HCT116 (cell line): Measurements from ENCODE around the gene STARD7. TPM values are rescaled to one million over a fixed set of nuclear protein-coding genes. Genes with fewer than 3 reads are reported as not detected.

Experiments
- ATAC-seq: fragments of 200-7000 bp; cut with Tn5 transposase; 2 replicates; pipeline ENCODE4 v1.9.1; 2020; ENCODE audit warnings: mild to moderate bottlenecking, moderate library complexity
- BruUV-seq: library from RNA; stranded (reverse); fragments of 400-500 nt; replicated peaks from 2 replicates; lab custom pipeline; 2021; lab: Mats Ljungman, UMichigan
- CTCF ChIA-PET: fragments of 300-600 bp; sonication (Branson Sonifier 250); formaldehyde crosslinking; loops from one replicate; lab custom pipeline; 2021; ENCODE audit warnings: antibody characterized with exemption; lab: Charles Lee
- POLR2A ChIA-PET: fragments of 300-600, 350-600 bp; sonication (Branson Sonifier 250); formaldehyde crosslinking; loops from one replicate; lab custom pipeline; 2021; ENCODE audit warnings: antibody characterized with exemption; lab: Charles Lee
- RAD21 ChIA-PET, 2 experiments: fragments of 300-600 bp; sonication (Branson Sonifier 250); formaldehyde crosslinking; loops; one replicate each; lab custom pipeline; 2023; ENCODE audit warnings: low total read pairs in 2 of 2; ENCODE audit not compliant: uncharacterized antibody in 2 of 2, unreplicated experiment in 2 of 2, low non-redundant PET in 1 of 2; lab: Charles Lee
- DNase-seq: peaks from one replicate; pipeline ENCODE4 v3.0.0-alpha.2; 2010; ENCODE audit warnings: low read depth, low spot score
- H2AFZ ChIP-seq: fragments of 200-600 bp; shearing (Covaris generic), sonication (generic); 2 replicates; pipeline ENCODE4 v1.6.1; 2017; ENCODE audit warnings: low read depth, mixed run types, mixed read lengths, antibody characterized with exemption, low read length; ENCODE audit not compliant: poor library complexity, severe bottlenecking
- H3K27ac ChIP-seq: 2 replicates; pipeline ENCODE4 v1.5.1; 2012; ENCODE audit warnings: low read depth, low read length
- H3K27me3 ChIP-seq: fragments of 200-600 bp; sonication (generic); 2 replicates; pipeline ENCODE4 v1.6.1; 2016; ENCODE audit warnings: mixed run types, low read length, mixed read lengths; ENCODE audit not compliant: insufficient read depth
- H3K36me3 ChIP-seq, 2 experiments: fragments of 200-500 bp in 1 of 2; fragments of 200-600 bp in 1 of 2; sonication (Bioruptor generic) in 1 of 2; sonication (generic) in 1 of 2; 2 replicates each; pipeline versions ENCODE4 v1.5.1 to v1.6.1; 2014 to 2016; ENCODE audit warnings: low read length in 2 of 2, inconsistent platforms in 1 of 2, mixed read lengths in 1 of 2, mixed run types in 1 of 2; ENCODE audit not compliant: insufficient read depth in 2 of 2, control insufficient read depth in 1 of 2
- H3K4me1 ChIP-seq, 2 experiments: fragments of 200-600 bp in 1 of 2; sonication (generic) in 1 of 2; 2 replicates each; pipeline versions ENCODE4 v1.5.1 to v1.6.1; 2012 to 2017; ENCODE audit warnings: low read length in 2 of 2, inconsistent platforms in 1 of 2, mild to moderate bottlenecking in 1 of 2, mixed read lengths in 1 of 2, mixed run types in 1 of 2, moderate library complexity in 1 of 2; ENCODE audit not compliant: insufficient read depth in 2 of 2, control insufficient read depth in 1 of 2
- H3K4me2 ChIP-seq: fragments of 200-600 bp; sonication (generic); 2 replicates; pipeline ENCODE4 v1.6.1; 2017; ENCODE audit warnings: mixed run types, low read length, mixed read lengths
- H3K4me3 ChIP-seq, 2 experiments: fragments of 200-600 bp in 1 of 2; sonication (generic) in 1 of 2; replicated peaks in 1 of 2; 2 replicates each; pipeline ENCODE4 v1.5.1; 2011 to 2016; ENCODE audit warnings: low read length in 2 of 2, control low read depth in 1 of 2, low read depth in 1 of 2, mild to moderate bottlenecking in 1 of 2, mixed read lengths in 1 of 2, mixed run types in 1 of 2
- H3K79me2 ChIP-seq: fragments of 200-600 bp; sonication (generic); 2 replicates; pipeline ENCODE4 v1.6.1; 2017; ENCODE audit warnings: mild to moderate bottlenecking, mixed run types, low read length, moderate library complexity, mixed read lengths; ENCODE audit not compliant: insufficient read depth
- H3K9ac ChIP-seq: fragments of 200-600 bp; sonication (generic); 2 replicates; pipeline ENCODE4 v1.6.1; 2016; ENCODE audit warnings: low read length, mixed read lengths
- H3K9me2 ChIP-seq: fragments of 200-600 bp; sonication (generic), shearing (Covaris generic); 2 replicates; pipeline ENCODE4 v1.6.1; 2017; ENCODE audit warnings: mixed run types, mild to moderate bottlenecking, moderate library complexity; ENCODE audit not compliant: insufficient read depth
- H3K9me3 ChIP-seq, 2 experiments: fragments of 200-500 bp in 1 of 2; fragments of 200-600 bp in 1 of 2; sonication (Bioruptor generic) in 1 of 2; sonication (generic) in 1 of 2; 2 replicates each; pipeline ENCODE4 v1.6.1; 2014 to 2017; ENCODE audit warnings: low read length in 2 of 2, mixed read lengths in 2 of 2, inconsistent platforms in 1 of 2, low read depth in 1 of 2, mild to moderate bottlenecking in 1 of 2, mixed run types in 1 of 2, moderate library complexity in 1 of 2; ENCODE audit not compliant: control insufficient read depth in 1 of 2, insufficient read depth in 1 of 2
- H4K20me1 ChIP-seq: fragments of 200-600 bp; sonication (generic), shearing (Covaris generic); 2 replicates; pipeline ENCODE4 v1.6.1; 2017; ENCODE audit warnings: mixed run types, mild to moderate bottlenecking, moderate library complexity; ENCODE audit not compliant: insufficient read depth
- CBX3 ChIP-seq: IDR thresholded peaks from 2 replicates; pipeline ENCODE4 v1.6.1; 2012; ENCODE audit warnings: low read depth
- CEBPB ChIP-seq: IDR thresholded peaks from 2 replicates; pipeline ENCODE4 v1.6.1; 2012; ENCODE audit warnings: low read depth
- CTCF ChIP-seq, 3 experiments: fragments of 200-600 bp in 1 of 3; sonication (generic) in 1 of 3; IDR thresholded peaks in 2 of 3; conservative IDR thresholded peaks in 1 of 3; 2 replicates each; pipeline ENCODE4 v1.5.1; 2012 to 2017; ENCODE audit warnings: low read depth in 2 of 3, low read length in 2 of 3, antibody characterized with exemption in 1 of 3, borderline replicate concordance in 1 of 3, control low read depth in 1 of 3, mild to moderate bottlenecking in 1 of 3, mixed read lengths in 1 of 3, mixed run types in 1 of 3, moderate library complexity in 1 of 3; ENCODE audit not compliant: insufficient read depth in 1 of 3
- EGR1 ChIP-seq: IDR thresholded peaks from 2 replicates; pipeline ENCODE4 v1.6.1; 2012; ENCODE audit warnings: low read depth
- ELF1 ChIP-seq: IDR thresholded peaks from 2 replicates; pipeline ENCODE4 v1.6.1; 2012; ENCODE audit warnings: low read depth, borderline replicate concordance
- EZH2 ChIP-seq: fragments of 200-600 bp; sonication (generic); IDR thresholded peaks from 2 replicates; pipeline ENCODE4 v1.6.1; 2017; ENCODE audit warnings: antibody characterized with exemption, mixed run types
- JUND ChIP-seq: IDR thresholded peaks from 2 replicates; pipeline ENCODE4 v1.6.1; 2012
- SIN3A ChIP-seq: IDR thresholded peaks from 2 replicates; pipeline ENCODE4 v1.6.1; 2012; ENCODE audit warnings: low read depth
- SP1 ChIP-seq: IDR thresholded peaks from 2 replicates; pipeline ENCODE4 v1.6.1; 2012; ENCODE audit warnings: low read depth
- SRF ChIP-seq: IDR thresholded peaks from 2 replicates; pipeline ENCODE4 v1.6.1; 2012; ENCODE audit warnings: low read depth
- YY1 ChIP-seq: IDR thresholded peaks from 2 replicates; pipeline ENCODE4 v1.6.1; 2011; ENCODE audit warnings: low read length, low read depth, moderate library complexity, mild to moderate bottlenecking; ENCODE audit not compliant: insufficient replicate concordance; ENCODE audit errors: extremely low read depth
- ZFX ChIP-seq: fragments of 450-650 bp; IDR thresholded peaks from 2 replicates; pipeline ENCODE4 v1.6.1; 2017
- ZNF274 ChIP-seq: fragments of 200-500 bp; sonication (Bioruptor generic); IDR thresholded peaks from 2 replicates; pipeline ENCODE4 v1.6.1; 2014; ENCODE audit warnings: mild to moderate bottlenecking, low read depth, low read length, inconsistent platforms
- intact Hi-C: fragments of 100-400 bp; cut with micrococcal nuclease; formaldehyde crosslinking; loops from 2 replicates; pipeline ENCODE4 v1.10.0; 2022
- total RNA-seq: library from RNA; stranded (reverse); gene quantifications from one replicate; pipeline ENCODE4 v1.2.1, GENCODE V29; 2021; ENCODE audit not compliant: unreplicated experiment
- TF ChIP-seq, protein P1 (sequence below): IDR thresholded peaks from 2 replicates; pipeline ENCODE4 v1.6.1; 2012

Gene STARD7
- total RNA-seq, 1 experiment from 2014 or later: 160 TPM

DNA sequence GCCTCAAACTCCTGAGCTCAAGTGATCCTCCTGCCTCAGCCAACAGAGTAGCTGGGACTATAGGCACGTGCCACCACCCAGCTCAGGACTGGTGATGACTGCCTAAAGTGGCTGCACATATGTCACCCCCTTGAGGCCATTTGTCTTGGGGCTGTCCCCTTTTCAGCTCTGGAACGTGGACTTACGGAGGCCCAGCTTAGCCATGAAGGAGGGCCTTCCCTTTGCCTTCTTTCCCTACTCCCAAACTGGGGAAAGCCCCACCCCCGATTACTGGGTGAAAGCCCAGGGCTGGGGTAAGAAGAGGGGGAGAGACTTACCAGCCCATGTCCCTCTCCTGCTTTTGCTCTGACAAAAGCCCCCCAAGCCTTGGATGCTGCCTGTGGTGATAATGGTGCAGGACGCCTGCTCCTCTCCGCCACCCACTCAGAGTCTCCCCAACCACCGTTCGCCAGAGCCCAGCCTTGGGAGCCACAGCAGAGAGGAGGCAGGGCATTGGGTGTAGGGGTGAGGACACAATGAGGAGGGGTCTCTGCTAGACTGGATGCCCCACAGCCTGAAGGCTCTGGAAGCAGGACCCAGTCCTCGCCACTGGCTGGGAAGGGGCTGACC lies 60.9 kb downstream of the STARD7 start:
- no TSS peak for BruUV-seq
- no peak overlapping the region for H3K4me3 ChIP-seq
- ATAC-seq: no peak
- H3K9me2 ChIP-seq: no peaks in the 10 kb centered on the region
- H4K20me1 ChIP-seq: no peaks in the 10 kb centered on the region
- no peak overlapping the region for H2AFZ ChIP-seq
- H3K4me2 ChIP-seq: peak overlapping the region; percentile 65
- ChIA-PET CTCF (interaction anchor here (0.7 kb wide), 1 partner anchor 28 kb away, joined by 3 read pairs; no protein-coding TSS in a partner anchor), RAD21 (interaction anchor here in 1 of 2 experiments (0.8 kb wide), 1 partner anchor 119 kb away, joined by 6 read pairs; no protein-coding TSS in a partner anchor), POLR2A (no interaction called here)
- DNase-seq: no peak
- H3K36me3 ChIP-seq: peaks cover 4 to 15% of the 10 kb centered on the region in 2 experiments; a peak in 2 of 4 replicates
- peaks cover 21% of the 10 kb centered on the region for H3K79me2 ChIP-seq
- H3K27me3 ChIP-seq: no peaks in the 10 kb centered on the region
- peak overlapping the region; percentile 3; the same call in 1 of the 2 replicates for H3K9ac ChIP-seq
- H3K4me1 ChIP-seq: peaks cover 20 to 47% of the 10 kb centered on the region in 2 experiments
- H3K27ac ChIP-seq: no peak overlapping the region; the same call in 1 of the 2 replicates
- no peaks in the 10 kb centered on the region for H3K9me3 ChIP-seq
- 0 out of 6 replicates have a peak, but pooled peaks of 1 of the 3 experiments have one; percentile 11 for TF ChIP-seq CTCF (IDR thresholded peaks at IDR 0.05 in 2 of 3, conservative IDR thresholded peaks at IDR 0.05 in 1 of 3; ENCODE audit: borderline replicate concordance in 1 of 3, insufficient read depth in 1 of 3, low read depth in 2 of 3, low read length in 2 of 3)
- TF ChIP-seq YY1: no peak
- intact Hi-C loops: no loop called here

GRCh38 chr2:96146881-96147592 lies 61.6 kb downstream of the STARD7 start:
- Histone ChIP-seq H3K9me3 (no peaks in the 10 kb centered on the region), H3K9me2 (no peaks in the 10 kb centered on the region), H3K79me2 (peaks cover 21% of the 10 kb centered on the region), H3K27ac (no peak overlapping the region), H3K4me1 (peaks cover 20 to 51% of the 10 kb centered on the region in 2 experiments), H3K36me3 (peaks cover 4 to 15% of the 10 kb centered on the region in 2 experiments; a peak in 2 of 4 replicates), H3K9ac (no peak overlapping the region), H2AFZ (no peak overlapping the region), H3K4me2 (no peak overlapping the region), H3K27me3 (no peaks in the 10 kb centered on the region), H4K20me1 (no peaks in the 10 kb centered on the region), H3K4me3 (no peak overlapping the region)
- intact Hi-C loops: no loop called here
- POLR2A ChIA-PET: no interaction called here
- BruUV-seq: no TSS peak
- RAD21 ChIA-PET: no interaction called here
- DNase-seq (no peak), ATAC-seq (no peak)
- CTCF ChIA-PET: no interaction called here
- no peak for TF ChIP-seq CTCF (IDR thresholded peaks at IDR 0.05 in 2 of 3, conservative IDR thresholded peaks at IDR 0.05 in 1 of 3; ENCODE audit: borderline replicate concordance in 1 of 3, insufficient read depth in 1 of 3, low read depth in 2 of 3, low read length in 2 of 3)
- no peak for TF ChIP-seq CBX3
- TF ChIP-seq ELF1: no peak
- no peak for TF ChIP-seq ZFX
- TF ChIP-seq SIN3A: no peak
- TF ChIP-seq EZH2: no peak
- no peak for TF ChIP-seq EGR1
- TF ChIP-seq, protein P1, sequence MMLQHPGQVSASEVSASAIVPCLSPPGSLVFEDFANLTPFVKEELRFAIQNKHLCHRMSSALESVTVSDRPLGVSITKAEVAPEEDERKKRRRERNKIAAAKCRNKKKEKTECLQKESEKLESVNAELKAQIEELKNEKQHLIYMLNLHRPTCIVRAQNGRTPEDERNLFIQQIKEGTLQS: no peak
- TF ChIP-seq ZNF274: no peak
- TF ChIP-seq SP1: no peak
- no peak for TF ChIP-seq JUND
- TF ChIP-seq CEBPB: no peak
- TF ChIP-seq SRF: no peak
